GM18502 (cell line): ENCODE measurements around the gene FGA.

ENCODE experiments used
- ATAC-seq: cut with Tn5 transposase; IDR thresholded peaks from one replicate; pipeline ENCODE4 v1.9.1; 2021; ENCODE audit warnings: mild to moderate bottlenecking; ENCODE audit not compliant: unreplicated experiment, poor library complexity

FGA gene

GRCh38 chr4:154590329-154591006 is at the start of gene FGA:
TSS of gene FGA (minus strand) at chr4:154590742. CDS start at chr4:154590687, 55 bp downstream.
- no peak for ATAC-seq

DNA sequence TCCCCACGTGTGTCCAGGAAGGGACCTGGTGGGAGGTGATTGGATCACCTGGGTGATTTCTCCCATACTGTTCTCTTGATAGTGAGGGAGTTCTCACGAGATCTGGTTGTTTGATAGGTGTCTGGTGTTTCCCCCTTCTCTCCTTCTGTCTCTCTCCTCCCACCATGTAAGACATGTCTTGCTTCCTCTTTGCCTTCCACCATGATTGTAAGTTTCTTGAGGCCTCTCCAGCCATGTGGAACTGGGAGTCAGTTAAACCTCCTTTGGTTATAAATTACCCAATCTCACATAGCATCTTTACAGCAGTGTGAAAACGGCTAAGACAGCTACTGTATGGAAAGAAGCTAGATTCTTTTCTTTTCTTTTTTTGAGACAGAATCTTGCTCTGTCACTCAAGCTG is 43.5 kb upstream of the FGA start:
- peak; percentile 52 for ATAC-seq

DNA sequence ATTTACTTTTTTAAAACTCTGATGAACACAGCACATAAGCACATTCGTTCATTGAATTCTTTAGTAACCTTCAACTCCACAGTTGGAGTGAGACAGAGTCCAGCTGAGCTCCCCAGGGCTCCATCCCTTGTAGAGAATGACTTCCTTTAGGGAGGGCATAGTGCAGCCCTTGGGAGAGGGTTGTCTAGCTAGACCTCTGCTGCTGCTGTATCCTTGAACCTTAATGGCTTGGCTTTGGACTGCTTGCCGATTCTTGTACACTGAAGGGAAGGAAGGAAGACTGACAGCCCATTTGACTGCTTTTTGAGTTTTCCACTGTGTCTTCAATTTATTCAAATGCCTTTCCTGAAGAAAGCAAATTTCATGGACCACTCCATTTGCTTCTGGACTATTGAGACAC is 41.3 kb upstream of the FGA start:
- ATAC-seq = no peak

DNA sequence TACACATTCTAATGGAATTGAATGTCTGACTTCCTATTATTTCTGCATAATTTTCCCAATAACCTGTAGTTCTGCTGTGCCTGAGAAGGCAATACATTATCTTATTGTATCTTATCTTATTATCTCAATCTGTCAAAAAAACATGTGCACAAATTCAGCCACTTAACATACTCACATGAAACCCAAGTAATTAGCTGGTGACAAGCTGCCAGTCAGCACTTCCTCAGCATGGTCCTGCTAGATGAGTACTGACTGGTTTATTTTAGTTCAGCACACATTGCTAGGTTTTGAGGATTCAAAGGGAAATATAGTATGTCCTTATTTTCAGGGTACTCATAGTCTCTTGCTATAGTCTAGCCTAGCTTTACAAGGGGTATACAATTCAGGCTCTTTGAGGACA is 39.8 kb upstream of the FGA start:
- ATAC-seq = no peak

- ATAC-seq = peak; percentile 97
These were observed 36.4 kb upstream of the FGA start for GRCh38 chr4:154626793-154627484.

- no peak for ATAC-seq
These were observed 35.4 kb upstream of the FGA start for GRCh38 chr4:154625971-154626370.

DNA sequence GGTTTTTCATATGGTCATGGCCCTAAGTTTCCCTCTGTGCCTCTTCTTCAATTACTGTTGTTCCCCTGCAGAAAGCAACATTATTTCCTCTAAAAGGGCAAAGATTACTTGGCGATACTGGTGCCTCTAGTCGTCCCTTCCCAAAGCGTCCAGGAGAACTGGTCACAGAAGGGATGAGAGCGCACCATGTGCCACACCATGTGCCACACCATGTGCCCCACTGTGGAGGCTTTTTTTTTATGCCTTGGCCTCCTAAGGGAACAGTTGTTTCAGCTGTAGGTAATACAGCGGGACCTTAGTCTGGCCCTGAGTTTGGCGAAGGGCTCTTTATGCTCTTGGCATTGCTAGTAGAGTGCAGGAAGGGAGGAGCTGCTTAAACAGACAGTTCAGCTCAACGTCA is 33.5 kb upstream of the FGA start:
- no peak for ATAC-seq

DNA sequence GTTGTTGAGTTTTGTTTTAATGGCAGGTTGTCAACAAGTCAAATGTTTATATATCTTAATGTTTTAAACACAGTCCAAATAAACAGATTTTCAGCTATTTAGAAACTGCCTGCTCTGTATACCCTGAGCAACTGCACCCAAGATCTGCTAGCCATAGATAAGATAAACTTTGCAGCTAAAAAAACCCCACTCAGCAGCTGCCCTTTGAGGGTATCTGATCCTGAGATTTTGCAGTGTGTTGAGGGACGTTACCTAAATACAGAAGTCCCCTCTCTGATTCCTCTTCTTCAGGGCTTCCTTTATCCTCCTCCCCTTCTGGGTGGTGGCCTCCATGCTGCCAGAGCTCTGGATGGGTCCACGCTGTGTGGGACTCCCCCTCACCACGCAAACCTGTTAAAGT is 32.9 kb upstream of the FGA start:
- no peak for ATAC-seq

- peak; percentile 48 for ATAC-seq
These were observed 32.1 kb upstream of the FGA start for GRCh38 chr4:154622598-154622997.

DNA sequence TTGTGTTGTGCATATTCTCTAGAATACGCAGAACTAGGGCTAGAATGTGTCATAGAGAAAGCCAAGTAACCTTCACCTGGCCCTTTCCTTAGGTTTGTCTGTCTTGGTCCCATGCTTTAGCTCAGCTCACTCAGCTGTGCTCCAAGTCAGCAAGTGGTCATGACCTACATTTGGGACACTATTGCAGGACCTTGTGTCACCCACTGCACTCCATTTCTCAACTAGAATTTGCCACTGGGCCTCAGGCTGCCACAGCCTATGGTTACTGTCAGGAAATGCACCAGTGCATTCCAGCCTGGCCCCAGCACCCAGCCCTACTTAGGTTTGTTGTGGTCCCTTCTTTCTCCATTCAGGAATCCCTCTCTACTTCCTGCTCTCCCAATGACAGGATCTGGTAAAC is 29.6 kb upstream of the FGA start:
- no peak for ATAC-seq

GRCh38 chr4:154618708-154619315 is 28.3 kb upstream of the FGA start:
- ATAC-seq = peak; percentile 71

GRCh38 chr4:154617820-154618317 is 27.3 kb upstream of the FGA start:
- no peak for ATAC-seq

DNA sequence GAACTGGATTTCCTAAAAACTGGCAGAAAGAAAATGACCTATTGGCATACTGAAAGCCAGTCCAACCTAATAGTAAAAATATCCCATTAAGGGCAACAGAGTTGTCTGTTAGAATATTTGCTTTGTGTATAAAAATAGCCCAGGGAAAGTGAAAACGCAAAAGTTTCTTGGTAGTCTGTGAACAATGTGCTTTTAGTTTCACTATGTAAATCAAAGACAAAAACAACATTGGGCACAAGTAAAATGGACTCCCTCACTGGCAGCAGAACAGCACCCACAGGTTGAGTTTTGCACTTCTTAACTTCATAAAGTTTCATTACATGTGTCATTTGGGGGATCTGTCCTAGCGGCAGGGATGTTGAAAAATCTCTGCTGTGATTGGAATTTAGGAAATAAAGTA is 26.2 kb upstream of the FGA start:
- ATAC-seq = peak; percentile 97

- peak; percentile 9 for ATAC-seq
These were observed 25.7 kb upstream of the FGA start for GRCh38 chr4:154616287-154616686.

GRCh38 chr4:154615211-154615610 is 24.7 kb upstream of the FGA start:
- no peak for ATAC-seq

- no peak for ATAC-seq
These were observed 23.8 kb upstream of the FGA start for GRCh38 chr4:154614306-154614705.

DNA sequence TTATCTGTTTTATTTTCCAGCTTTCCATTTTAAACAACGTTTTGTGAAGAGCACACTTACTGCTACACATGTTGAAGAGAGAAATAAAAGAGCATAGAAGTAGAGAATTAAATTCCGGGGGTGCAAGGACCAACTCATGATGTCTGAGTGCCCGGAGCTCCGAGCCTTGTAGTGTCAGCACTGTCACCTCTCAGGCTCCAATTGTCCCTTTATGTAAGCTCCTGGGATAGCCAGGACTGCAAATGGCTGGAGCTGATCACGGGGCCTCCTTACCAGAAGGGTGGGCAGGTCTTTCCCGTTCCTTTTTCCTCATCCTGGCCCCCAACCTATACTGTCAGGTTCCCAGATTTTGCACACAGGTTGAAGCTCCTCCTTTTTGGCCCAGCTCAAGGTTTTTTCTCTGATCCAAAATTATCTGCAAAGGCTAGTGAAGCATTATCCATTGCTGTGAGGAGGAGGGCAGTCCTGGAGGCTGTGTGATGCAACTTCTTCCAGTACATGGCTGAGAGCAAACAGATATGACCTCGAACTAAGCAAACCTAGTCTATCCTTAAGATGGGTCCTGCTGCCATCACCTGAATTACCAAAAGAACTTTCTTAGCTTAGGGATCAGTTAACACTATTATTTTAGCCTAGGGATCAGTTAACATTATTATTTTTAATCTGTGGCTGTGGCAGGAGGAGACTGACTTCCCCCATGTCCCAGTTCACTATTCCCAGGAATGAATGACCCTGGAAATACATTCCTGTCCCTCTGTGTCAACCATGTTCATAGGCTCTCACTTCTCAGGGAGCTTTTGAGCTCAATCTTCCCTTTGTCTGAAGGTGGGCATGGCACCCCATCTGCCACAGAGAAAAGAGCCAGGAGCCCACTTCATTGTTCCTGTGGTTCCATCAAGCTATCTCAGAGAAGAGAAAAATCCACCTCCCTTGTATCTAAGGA is 22.2 kb upstream of the FGA start, which contains the start of gene FGG:
Gene FGG (minus strand): TSS at position 185 of the 943 bp plus-strand sequence. CDS start 47 bp downstream, at position 138.
- ATAC-seq = no peak

GRCh38 chr4:154611833-154612232 is 21.3 kb upstream of the FGA start:
- no peak for ATAC-seq

- ATAC-seq = no peak
These were observed 20.0 kb upstream of the FGA start for GRCh38 chr4:154610582-154610981.

GRCh38 chr4:154609532-154609931 is 19.0 kb upstream of the FGA start:
- no peak for ATAC-seq
